Anterior cingulate cortex (tissue), 58 donors: ENCODE data around the gene GIMAP7.
"Not testable (repeated sequence)": the region's sequence is repeated elsewhere in the genome, so short reads cannot be mapped to it uniquely, and the experiment has no call there.

ENCODE experiments used
- DNase-seq, 58 donors: peaks; one replicate each; lab custom pipeline; 2025; lab: John Stamatoyannopoulos, UW

GIMAP7 gene

GRCh38 chr7:150514748-150515222 is at the start of gene GIMAP7:
Gene GIMAP7, plus strand, starts transcription at chr7:150514872. Its CDS starts 5,103 bp downstream, at chr7:150519975.
- DNase-seq, result peak in 1 of 58 donors; percentile 9

GRCh38 chr7:150464962-150465361 is 49.7 kb upstream of the GIMAP7 start:
- no peak for DNase-seq

- DNase-seq, result no peak
Measured at GRCh38 chr7:150465414-150465813, 49.3 kb upstream of the GIMAP7 start.

GRCh38 chr7:150466477-150466876 is 48.2 kb upstream of the GIMAP7 start:
- DNase-seq, result no peak

GRCh38 chr7:150468241-150468640 is 46.4 kb upstream of the GIMAP7 start:
- no peak for DNase-seq

- no peak for DNase-seq
Measured at GRCh38 chr7:150471886-150472285, 42.8 kb upstream of the GIMAP7 start.

- DNase-seq, result no peak
Measured at GRCh38 chr7:150473902-150474301, 40.8 kb upstream of the GIMAP7 start.

- no peak for DNase-seq
Measured at GRCh38 chr7:150476285-150476684, 38.4 kb upstream of the GIMAP7 start.

GRCh38 chr7:150476819-150477631 is 37.6 kb upstream of the GIMAP7 start:
- no peak for DNase-seq

- DNase-seq, result no peak
Measured at GRCh38 chr7:150479023-150479716, 35.5 kb upstream of the GIMAP7 start.

GRCh38 chr7:150481186-150481920 is 33.3 kb upstream of the GIMAP7 start:
- DNase-seq, result no peak

- DNase-seq, result no peak
Measured at GRCh38 chr7:150481922-150482321, 32.8 kb upstream of the GIMAP7 start.

- DNase-seq, result peak in 1 of 58 donors; percentile 2
Measured at GRCh38 chr7:150483514-150483913, 31.2 kb upstream of the GIMAP7 start.

GRCh38 chr7:150484071-150484470 is 30.6 kb upstream of the GIMAP7 start:
- not testable (repeated sequence) for DNase-seq

GRCh38 chr7:150487625-150488024 is 27.0 kb upstream of the GIMAP7 start:
- DNase-seq, result no peak

- no peak for DNase-seq
Measured at GRCh38 chr7:150489782-150490181, 24.9 kb upstream of the GIMAP7 start.

GRCh38 chr7:150493442-150493841 is 21.2 kb upstream of the GIMAP7 start:
- DNase-seq, result not testable (repeated sequence)

GRCh38 chr7:150502519-150502918 is 12.2 kb upstream of the GIMAP7 start:
- no peak for DNase-seq

- DNase-seq, result no peak
Measured at GRCh38 chr7:150503155-150503554, 11.5 kb upstream of the GIMAP7 start.

- no peak for DNase-seq
Measured at GRCh38 chr7:150503581-150503980, 11.1 kb upstream of the GIMAP7 start.
